NCI-H1694 treated with DMSO at 0.1 percent for 48 hours (cell line): Measurements from ENCODE around the gene FAM107B.
"Not testable (repeated sequence)": the region's sequence is repeated elsewhere in the genome, so short reads cannot be mapped to it uniquely, and the experiment has no call there.

ENCODE experiments used
- DNase-seq: peaks from one replicate; lab custom pipeline; 2025; lab: John Stamatoyannopoulos, UW

The FAM107B gene

GRCh38 chr10:14736043-14736442 is 38.7 kb downstream of the FAM107B start:
- no peak for DNase-seq

- no peak for DNase-seq
Measured at GRCh38 chr10:14731875-14732512, 42.7 kb downstream of the FAM107B start.

GRCh38 chr10:14728346-14728745 is 46.4 kb downstream of the FAM107B start:
- DNase-seq = no peak

GRCh38 chr10:14727924-14728323 is 46.8 kb downstream of the FAM107B start:
- DNase-seq = no peak

- DNase-seq = no peak
Measured at GRCh38 chr10:14727465-14727864, 47.2 kb downstream of the FAM107B start.

GRCh38 chr10:14724931-14725330 is 49.8 kb downstream of the FAM107B start:
- no peak for DNase-seq

GRCh38 chr10:14723052-14723689 is 51.5 kb downstream of the FAM107B start:
- DNase-seq = no peak

- DNase-seq = no peak
Measured at GRCh38 chr10:14717552-14717951, 57.1 kb downstream of the FAM107B start.

- DNase-seq = no peak
Measured at GRCh38 chr10:14712991-14713424, 61.7 kb downstream of the FAM107B start.

GRCh38 chr10:14709344-14709743 is 65.4 kb downstream of the FAM107B start:
- DNase-seq = not testable (repeated sequence)

GRCh38 chr10:14707481-14707880 is 67.2 kb downstream of the FAM107B start:
- no peak for DNase-seq

- no peak for DNase-seq
Measured at GRCh38 chr10:14705548-14706230, 69.0 kb downstream of the FAM107B start.

GRCh38 chr10:14703631-14704001 is 71.1 kb downstream of the FAM107B start:
- no peak for DNase-seq

GRCh38 chr10:14701466-14701865 is 73.2 kb downstream of the FAM107B start:
- no peak for DNase-seq

GRCh38 chr10:14700546-14700945 is 74.2 kb downstream of the FAM107B start:
- DNase-seq = no peak

- DNase-seq = no peak
Measured at GRCh38 chr10:14699482-14699881, 75.2 kb downstream of the FAM107B start.

GRCh38 chr10:14698829-14699170 is 75.9 kb downstream of the FAM107B start:
- no peak for DNase-seq

- DNase-seq = no peak
Measured at GRCh38 chr10:14698111-14698828, 76.4 kb downstream of the FAM107B start.

- no peak for DNase-seq
Measured at GRCh38 chr10:14697281-14697680, 77.4 kb downstream of the FAM107B start.

- no peak for DNase-seq
Measured at GRCh38 chr10:14696821-14697220, 77.9 kb downstream of the FAM107B start.

GRCh38 chr10:14695847-14696480 is 78.7 kb downstream of the FAM107B start:
- no peak for DNase-seq

GRCh38 chr10:14693891-14694290 is 80.8 kb downstream of the FAM107B start:
- DNase-seq = no peak
